ENCODE results near the gene ARFIP1.
A peak's percentile ranks its signal among the peaks of the same experiment; 100 is the strongest.

Gene ARFIP1, protein sequence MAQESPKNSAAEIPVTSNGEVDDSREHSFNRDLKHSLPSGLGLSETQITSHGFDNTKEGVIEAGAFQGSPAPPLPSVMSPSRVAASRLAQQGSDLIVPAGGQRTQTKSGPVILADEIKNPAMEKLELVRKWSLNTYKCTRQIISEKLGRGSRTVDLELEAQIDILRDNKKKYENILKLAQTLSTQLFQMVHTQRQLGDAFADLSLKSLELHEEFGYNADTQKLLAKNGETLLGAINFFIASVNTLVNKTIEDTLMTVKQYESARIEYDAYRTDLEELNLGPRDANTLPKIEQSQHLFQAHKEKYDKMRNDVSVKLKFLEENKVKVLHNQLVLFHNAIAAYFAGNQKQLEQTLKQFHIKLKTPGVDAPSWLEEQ

DNA sequence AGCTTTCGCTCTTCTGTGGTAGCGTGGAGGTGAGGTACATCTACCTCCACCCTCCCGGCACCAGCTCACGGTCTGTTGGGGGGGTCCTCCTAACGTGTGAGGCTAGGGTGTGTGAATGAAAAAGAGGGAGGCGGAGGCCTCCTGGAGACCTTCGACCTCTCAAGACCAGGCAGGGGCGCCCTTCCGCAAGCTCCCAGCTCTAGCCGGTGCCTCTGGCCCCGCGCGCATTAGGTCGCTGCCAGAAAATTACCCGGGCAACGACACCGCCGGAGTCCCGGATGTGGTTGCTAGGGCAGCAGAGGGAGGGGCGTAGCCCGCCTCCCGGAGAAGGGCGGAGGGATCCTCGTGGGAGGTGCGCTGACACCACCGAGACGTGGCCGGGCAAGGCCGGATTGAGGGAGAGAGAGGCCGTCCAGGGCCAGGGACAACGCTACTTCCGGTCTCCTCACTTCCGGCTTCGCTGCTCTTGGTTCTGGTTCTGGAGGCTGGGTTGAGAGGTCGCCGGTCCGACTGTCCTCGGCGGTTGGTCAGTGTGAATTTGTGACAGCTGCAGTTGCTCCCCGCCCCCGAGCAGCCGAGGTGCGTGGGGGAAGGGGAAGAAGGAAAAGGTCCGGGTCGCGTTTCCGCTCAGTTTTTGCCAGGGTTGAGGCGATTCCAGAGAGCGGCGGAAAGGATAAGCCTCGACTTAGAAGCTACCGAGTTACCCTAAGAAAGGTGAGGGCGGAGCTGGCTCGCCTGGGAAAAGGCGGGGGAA, at the start of gene ARFIP1, which contains the start of gene TIGD4:
Gene ARFIP1, plus strand, starts transcription at position 442 of the 754 bp plus-strand sequence. CDS start 49,680 bp downstream, outside the sequence.
Gene TIGD4, minus strand, starts transcription at position 218 of the 754 bp plus-strand sequence. CDS start 8,726 bp downstream, outside the sequence.
- DNase-seq (ENCODE audit: low read depth): peak; percentile 98

DNA sequence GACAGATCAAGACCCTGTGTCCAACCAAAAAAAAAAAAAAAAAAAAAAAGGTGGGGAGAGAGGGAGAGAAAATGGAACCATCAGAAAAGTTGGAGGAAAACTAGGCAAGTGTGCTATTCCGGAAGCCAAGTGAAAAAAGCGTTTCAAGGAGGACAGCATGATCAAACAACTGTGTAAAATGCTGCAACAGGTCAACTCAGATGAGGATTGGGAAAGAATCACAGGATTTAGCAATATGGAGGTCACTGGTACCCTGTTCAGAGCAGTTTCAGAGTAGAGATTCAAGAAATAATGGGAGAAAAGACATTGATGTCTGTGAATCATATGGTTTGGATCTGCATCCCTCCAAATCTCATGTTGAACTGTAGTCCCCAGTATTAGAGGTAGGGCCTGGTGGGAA, 47.8 kb upstream of the ARFIP1 start:
- no peak overlapping the region for H3K4me3 ChIP-seq (replicated peaks; ENCODE audit: low read depth, low read length)
- no peak for DNase-seq (ENCODE audit: low read depth)
- TF ChIP-seq, protein P1, sequence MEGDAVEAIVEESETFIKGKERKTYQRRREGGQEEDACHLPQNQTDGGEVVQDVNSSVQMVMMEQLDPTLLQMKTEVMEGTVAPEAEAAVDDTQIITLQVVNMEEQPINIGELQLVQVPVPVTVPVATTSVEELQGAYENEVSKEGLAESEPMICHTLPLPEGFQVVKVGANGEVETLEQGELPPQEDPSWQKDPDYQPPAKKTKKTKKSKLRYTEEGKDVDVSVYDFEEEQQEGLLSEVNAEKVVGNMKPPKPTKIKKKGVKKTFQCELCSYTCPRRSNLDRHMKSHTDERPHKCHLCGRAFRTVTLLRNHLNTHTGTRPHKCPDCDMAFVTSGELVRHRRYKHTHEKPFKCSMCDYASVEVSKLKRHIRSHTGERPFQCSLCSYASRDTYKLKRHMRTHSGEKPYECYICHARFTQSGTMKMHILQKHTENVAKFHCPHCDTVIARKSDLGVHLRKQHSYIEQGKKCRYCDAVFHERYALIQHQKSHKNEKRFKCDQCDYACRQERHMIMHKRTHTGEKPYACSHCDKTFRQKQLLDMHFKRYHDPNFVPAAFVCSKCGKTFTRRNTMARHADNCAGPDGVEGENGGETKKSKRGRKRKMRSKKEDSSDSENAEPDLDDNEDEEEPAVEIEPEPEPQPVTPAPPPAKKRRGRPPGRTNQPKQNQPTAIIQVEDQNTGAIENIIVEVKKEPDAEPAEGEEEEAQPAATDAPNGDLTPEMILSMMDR (IDR thresholded peaks at IDR 0.05; ENCODE audit: low read length, missing control alignments): no peak

More for the DNA sequence above, at the start of gene ARFIP1, which contains the start of gene TIGD4:
- peak within 1 kb of the TSS; percentile 86 for H3K4me3 ChIP-seq (replicated peaks; ENCODE audit: low read depth, low read length)
- TF ChIP-seq, protein P1 (IDR thresholded peaks at IDR 0.05; ENCODE audit: low read length, missing control alignments): peak; percentile 18

DNA sequence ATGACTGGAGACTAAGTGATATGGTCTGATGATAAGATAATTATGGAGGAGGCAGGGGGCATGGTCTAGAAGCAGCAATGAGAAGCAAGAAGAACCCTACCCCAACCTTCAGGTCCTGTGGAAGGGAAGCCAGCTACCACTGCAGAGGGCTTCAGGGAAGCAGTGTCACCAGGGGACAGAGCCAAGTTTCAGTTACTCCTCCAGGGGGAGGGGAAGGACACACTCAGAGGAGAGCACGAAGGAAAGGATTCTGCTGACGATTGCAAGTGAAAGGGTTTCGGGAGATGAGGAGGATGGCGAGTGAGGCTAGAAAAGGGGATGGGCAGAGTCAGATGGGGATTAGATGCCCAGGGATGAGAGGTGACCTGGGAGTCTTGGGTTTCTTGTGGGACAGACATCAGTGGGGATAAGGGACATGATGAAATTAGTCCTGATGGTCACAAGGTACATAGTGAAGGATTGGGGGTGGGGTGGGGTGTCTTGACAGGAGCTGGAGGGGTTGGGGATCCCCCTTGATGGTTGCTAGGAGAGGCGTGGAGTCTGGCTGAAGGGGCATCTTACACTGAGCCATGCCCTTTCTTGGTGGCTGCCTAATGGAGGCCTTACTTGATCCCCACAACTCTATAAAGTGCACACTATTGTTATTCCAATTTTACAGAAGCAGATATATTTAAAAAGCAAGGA, 45.6 kb upstream of the ARFIP1 start:
- TF ChIP-seq, protein P1 (IDR thresholded peaks at IDR 0.05; ENCODE audit: low read length, missing control alignments): no peak
- no peak overlapping the region for H3K4me3 ChIP-seq (replicated peaks; ENCODE audit: low read depth, low read length)
- DNase-seq (ENCODE audit: low read depth): no peak

DNA sequence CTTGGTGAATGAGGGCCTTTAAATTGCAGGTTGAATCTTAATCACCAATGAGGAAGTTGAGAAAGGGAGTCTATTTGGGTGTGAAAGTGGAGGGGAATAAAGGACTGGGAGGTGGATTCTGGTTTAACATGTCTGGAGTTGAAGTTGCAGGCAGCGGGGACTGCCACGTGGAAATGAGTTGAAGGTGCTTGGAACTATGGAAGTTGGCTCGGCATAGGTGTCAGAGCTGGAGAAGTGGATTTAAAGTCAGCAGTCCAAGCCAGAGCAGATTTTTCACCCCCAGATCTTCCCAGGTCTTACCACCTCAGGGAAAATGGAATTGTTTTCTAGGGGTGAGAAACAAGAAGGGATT, 45.1 kb upstream of the ARFIP1 start:
- no peak for DNase-seq (ENCODE audit: low read depth)
- TF ChIP-seq, protein P1 (IDR thresholded peaks at IDR 0.05; ENCODE audit: low read length, missing control alignments): no peak
- no peak overlapping the region for H3K4me3 ChIP-seq (replicated peaks; ENCODE audit: low read depth, low read length)

DNA sequence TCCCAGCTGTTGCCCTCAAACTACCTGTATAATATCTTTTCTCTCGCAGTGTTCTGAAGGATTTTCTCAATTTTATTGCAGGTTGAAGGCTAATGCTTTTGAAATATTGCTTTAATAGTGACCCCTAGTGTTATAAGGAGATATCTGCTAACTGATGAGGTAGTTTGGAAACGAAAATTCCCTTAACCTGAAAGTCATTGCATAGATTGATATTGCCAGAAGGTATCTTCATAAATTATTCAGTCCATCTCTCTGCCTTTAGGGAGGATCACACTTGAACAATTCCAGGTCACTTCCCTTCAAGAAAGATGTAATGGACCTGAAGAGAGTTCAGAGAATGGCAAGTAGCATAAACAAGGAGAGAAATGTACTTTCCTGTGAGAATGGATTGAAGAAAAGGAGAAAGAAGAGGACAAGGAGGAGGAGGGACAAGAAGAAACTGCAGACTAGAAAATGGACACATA, 44.3 kb upstream of the ARFIP1 start:
- TF ChIP-seq, protein P1 (IDR thresholded peaks at IDR 0.05; ENCODE audit: low read length, missing control alignments): peak; percentile 70
- peak; percentile 54 for DNase-seq (ENCODE audit: low read depth)
- H3K4me3 ChIP-seq (replicated peaks; ENCODE audit: low read depth, low read length): no peak overlapping the region

DNA sequence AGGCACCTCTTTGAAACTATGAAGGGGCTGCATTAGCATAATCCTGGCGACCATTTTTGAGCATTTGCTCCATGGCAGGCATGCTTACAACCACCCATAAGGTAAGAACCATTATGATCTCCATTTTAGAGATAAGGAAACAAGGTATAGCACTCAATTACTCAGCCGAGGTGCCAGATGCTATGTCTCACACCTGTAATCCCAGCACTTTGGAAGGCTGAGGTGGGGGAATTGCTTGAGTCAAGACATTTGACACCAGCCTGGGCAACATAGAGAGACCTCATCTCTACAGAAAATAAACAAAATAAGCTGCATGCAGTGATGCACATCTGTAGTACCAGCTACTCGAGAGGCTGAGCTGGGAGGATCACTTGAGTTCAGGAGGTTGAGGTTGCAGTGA, 43.8 kb upstream of the ARFIP1 start:
- DNase-seq (ENCODE audit: low read depth): no peak
- TF ChIP-seq, protein P1 (IDR thresholded peaks at IDR 0.05; ENCODE audit: low read length, missing control alignments): no peak
- no peak overlapping the region for H3K4me3 ChIP-seq (replicated peaks; ENCODE audit: low read depth, low read length)
